ENCODE measurements around the gene KIAA1328.

Gene KIAA1328

GRCh38 chr18:36950960-36951359, 122.0 kb downstream of the KIAA1328 start:
- DNase-seq (ENCODE audit: low read depth, low spot score) = no peak

GRCh38 chr18:36953047-36953446, 124.1 kb downstream of the KIAA1328 start:
- no peak for DNase-seq (ENCODE audit: low read depth, low spot score)

- no peak for DNase-seq (ENCODE audit: low read depth, low spot score)
Observed at GRCh38 chr18:36960038-36960437, 131.1 kb downstream of the KIAA1328 start.

- DNase-seq (ENCODE audit: low read depth, low spot score) = no peak
Observed at GRCh38 chr18:36963464-36963863, 134.5 kb downstream of the KIAA1328 start.

- DNase-seq (ENCODE audit: low read depth, low spot score) = no peak
Observed at GRCh38 chr18:36974686-36975085, 145.8 kb downstream of the KIAA1328 start.

- no peak for DNase-seq (ENCODE audit: low read depth, low spot score)
Observed at GRCh38 chr18:36977121-36977520, 148.2 kb downstream of the KIAA1328 start.

GRCh38 chr18:36993068-36993467, 164.1 kb downstream of the KIAA1328 start:
- no peak for DNase-seq (ENCODE audit: low read depth, low spot score)

GRCh38 chr18:37006742-37007141, 177.8 kb downstream of the KIAA1328 start:
- no peak for DNase-seq (ENCODE audit: low read depth, low spot score)

GRCh38 chr18:37012452-37012851, 183.5 kb downstream of the KIAA1328 start:
- DNase-seq (ENCODE audit: low read depth, low spot score) = no peak

- DNase-seq (ENCODE audit: low read depth, low spot score) = no peak
Observed at GRCh38 chr18:37019157-37019827, 190.4 kb downstream of the KIAA1328 start.

- no peak for DNase-seq (ENCODE audit: low read depth, low spot score)
Observed at GRCh38 chr18:37033419-37033818, 204.5 kb downstream of the KIAA1328 start.

- DNase-seq (ENCODE audit: low read depth, low spot score) = no peak
Observed at GRCh38 chr18:37042381-37042780, 213.5 kb downstream of the KIAA1328 start.

- no peak for DNase-seq (ENCODE audit: low read depth, low spot score)
Observed at GRCh38 chr18:37055137-37055802, 226.3 kb downstream of the KIAA1328 start.

- DNase-seq (ENCODE audit: low read depth, low spot score) = no peak
Observed at GRCh38 chr18:37064187-37064586, 235.3 kb downstream of the KIAA1328 start.

GRCh38 chr18:37065254-37065653, 236.3 kb downstream of the KIAA1328 start:
- DNase-seq (ENCODE audit: low read depth, low spot score) = no peak

GRCh38 chr18:37084912-37085311, 256.0 kb downstream of the KIAA1328 start:
- no peak for DNase-seq (ENCODE audit: low read depth, low spot score)

- no peak for DNase-seq (ENCODE audit: low read depth, low spot score)
Observed at GRCh38 chr18:37085362-37085761, 256.4 kb downstream of the KIAA1328 start.

GRCh38 chr18:37107748-37108522, 279.0 kb downstream of the KIAA1328 start:
- no peak for DNase-seq (ENCODE audit: low read depth, low spot score)

GRCh38 chr18:37122877-37123276, 293.9 kb downstream of the KIAA1328 start:
- DNase-seq (ENCODE audit: low read depth, low spot score) = no peak

- no peak for DNase-seq (ENCODE audit: low read depth, low spot score)
Observed at GRCh38 chr18:37124516-37124915, 295.6 kb downstream of the KIAA1328 start.

- no peak for DNase-seq (ENCODE audit: low read depth, low spot score)
Observed at GRCh38 chr18:37135177-37135576, 306.2 kb downstream of the KIAA1328 start.

- DNase-seq (ENCODE audit: low read depth, low spot score) = no peak
Observed at GRCh38 chr18:37138456-37138855, 309.5 kb downstream of the KIAA1328 start.

- no peak for DNase-seq (ENCODE audit: low read depth, low spot score)
Observed at GRCh38 chr18:37139876-37140275, 310.9 kb downstream of the KIAA1328 start.

All from activated CD4-positive, CD25-positive, alpha-beta regulatory T cell treated with anti-CD3 and anti-CD28 coated beads, Interleukin-2, amount 50 U/mL, for 16 hours (primary cell).